Type B pancreatic cell (in vitro differentiated cells): ENCODE data around the gene CTNND2. TPM values are rescaled to one million over a fixed set of nuclear protein-coding genes. Genes with fewer than 3 reads are reported as not detected.

ENCODE experiments used
- DNase-seq: peaks from one replicate; pipeline ENCODE4 v3.0.0; 2021; ENCODE audit warnings: mixed read lengths; ENCODE audit not compliant: unreplicated experiment; ENCODE audit errors: extremely low spot score
- H3K27ac Mint-ChIP-seq: 2 replicates; pipeline ENCODE4 v1.8.0; 2021; ENCODE audit warnings: mild to moderate bottlenecking, mixed read lengths
- H3K27me3 Mint-ChIP-seq: 2 replicates; pipeline ENCODE4 v1.8.0; 2021; ENCODE audit warnings: mixed read lengths
- H3K36me3 Mint-ChIP-seq: 2 replicates; pipeline ENCODE4 v1.8.0; 2021; ENCODE audit warnings: mixed read lengths
- H3K4me1 Mint-ChIP-seq: one replicate; pipeline ENCODE4 v1.8.0; 2021; ENCODE audit warnings: mixed read lengths; ENCODE audit not compliant: unreplicated experiment
- H3K4me3 Mint-ChIP-seq: 2 replicates; pipeline ENCODE4 v1.8.0; 2021; ENCODE audit warnings: mild to moderate bottlenecking, mixed read lengths
- H3K9me3 Mint-ChIP-seq: 2 replicates; pipeline ENCODE4 v1.8.0; 2021; ENCODE audit warnings: mixed read lengths
- total RNA-seq: library from RNA; stranded (reverse); gene quantifications from 2 replicates; pipeline ENCODE4 v1.2.1, GENCODE V29; 2021; ENCODE audit warnings: low replicate concordance
- TF ChIP-seq, protein P1 (sequence below): fragments of 200-600 bp; sonication (generic); conservative IDR thresholded peaks from 2 replicates; pipeline ENCODE4 v1.5.0; 2021; ENCODE audit warnings: antibody characterized with exemption, mild to moderate bottlenecking

The CTNND2 gene
- total RNA-seq, 1 donor from 2014 or later: 49.5 TPM

DNA sequence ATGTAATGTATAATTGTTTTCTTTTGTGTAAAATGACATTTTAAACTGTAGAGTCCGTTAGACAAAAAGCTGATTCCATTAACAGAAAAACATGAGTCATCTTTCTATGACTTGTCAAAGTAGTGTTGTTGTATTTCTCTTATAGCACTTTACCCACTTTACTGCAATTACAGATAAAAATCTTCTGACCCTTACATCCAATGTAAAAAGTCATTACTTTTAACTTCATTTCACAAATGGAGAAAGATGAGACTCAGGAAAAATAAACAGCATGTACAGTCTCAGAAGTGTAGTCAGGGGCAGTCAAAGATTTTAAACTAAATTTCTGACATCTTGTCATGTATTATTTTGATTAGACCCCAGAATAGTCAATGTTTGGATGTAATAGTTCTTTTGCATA, 146.6 kb downstream of the CTNND2 start:
- Mint-ChIP-seq H3K27me3 (no peaks in the 10 kb centered on the region), H3K36me3 (no peaks in the 10 kb centered on the region), H3K9me3 (peaks cover under 1% of the 10 kb centered on the region), H3K4me3 (no peak overlapping the region), H3K27ac (no peak overlapping the region), H3K4me1 (no peaks in the 10 kb centered on the region)
- TF ChIP-seq, protein P1, sequence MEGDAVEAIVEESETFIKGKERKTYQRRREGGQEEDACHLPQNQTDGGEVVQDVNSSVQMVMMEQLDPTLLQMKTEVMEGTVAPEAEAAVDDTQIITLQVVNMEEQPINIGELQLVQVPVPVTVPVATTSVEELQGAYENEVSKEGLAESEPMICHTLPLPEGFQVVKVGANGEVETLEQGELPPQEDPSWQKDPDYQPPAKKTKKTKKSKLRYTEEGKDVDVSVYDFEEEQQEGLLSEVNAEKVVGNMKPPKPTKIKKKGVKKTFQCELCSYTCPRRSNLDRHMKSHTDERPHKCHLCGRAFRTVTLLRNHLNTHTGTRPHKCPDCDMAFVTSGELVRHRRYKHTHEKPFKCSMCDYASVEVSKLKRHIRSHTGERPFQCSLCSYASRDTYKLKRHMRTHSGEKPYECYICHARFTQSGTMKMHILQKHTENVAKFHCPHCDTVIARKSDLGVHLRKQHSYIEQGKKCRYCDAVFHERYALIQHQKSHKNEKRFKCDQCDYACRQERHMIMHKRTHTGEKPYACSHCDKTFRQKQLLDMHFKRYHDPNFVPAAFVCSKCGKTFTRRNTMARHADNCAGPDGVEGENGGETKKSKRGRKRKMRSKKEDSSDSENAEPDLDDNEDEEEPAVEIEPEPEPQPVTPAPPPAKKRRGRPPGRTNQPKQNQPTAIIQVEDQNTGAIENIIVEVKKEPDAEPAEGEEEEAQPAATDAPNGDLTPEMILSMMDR: no peak
- no peak for DNase-seq

DNA sequence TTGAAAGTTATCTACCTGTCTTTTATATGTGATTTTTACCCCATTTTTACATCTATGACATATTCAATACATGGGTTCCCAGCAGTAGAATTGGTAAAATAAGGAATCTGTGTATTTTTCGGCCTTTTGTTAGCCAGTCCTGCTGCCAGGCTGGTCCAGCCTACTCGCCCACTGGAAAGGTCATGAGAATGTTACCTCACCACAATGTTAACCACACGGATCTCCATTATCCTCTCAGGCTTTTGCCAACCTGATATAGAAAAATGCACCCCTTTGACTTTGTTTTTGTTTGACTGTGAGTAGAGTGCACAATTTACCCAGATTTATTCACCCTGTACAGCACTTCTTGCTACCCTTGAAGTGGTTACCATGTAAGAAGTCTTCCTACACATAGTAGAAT, 167.2 kb downstream of the CTNND2 start:
- no peak overlapping the region for H3K4me3 Mint-ChIP-seq
- H3K36me3 Mint-ChIP-seq: no peaks in the 10 kb centered on the region
- DNase-seq: no peak

DNA sequence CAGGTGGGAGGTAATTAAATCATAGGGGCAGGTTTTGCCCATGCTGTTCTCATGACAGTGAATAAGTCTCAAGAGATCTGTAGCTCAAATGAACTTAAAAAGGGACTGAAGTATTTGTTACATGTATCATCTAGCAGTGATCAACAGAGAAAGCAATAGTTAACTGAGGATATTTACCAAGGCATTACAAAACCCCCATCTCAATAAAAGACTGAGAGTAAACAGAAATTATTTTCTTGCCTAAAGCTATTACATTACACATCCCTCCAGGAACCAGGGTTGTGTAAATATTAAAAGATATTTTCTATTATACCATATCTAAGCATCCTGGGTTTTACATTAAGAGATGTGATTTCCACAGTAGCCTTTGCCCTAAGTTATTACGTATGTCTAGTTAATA, 169.9 kb downstream of the CTNND2 start:
- peaks cover 3% of the 10 kb centered on the region for H3K27me3 Mint-ChIP-seq
- H3K36me3 Mint-ChIP-seq: peaks cover 3% of the 10 kb centered on the region
- no peak overlapping the region for H3K4me3 Mint-ChIP-seq
- TF ChIP-seq, protein P1: no peak
- no peaks in the 10 kb centered on the region for H3K4me1 Mint-ChIP-seq
- DNase-seq: no peak
- H3K9me3 Mint-ChIP-seq: no peaks in the 10 kb centered on the region
- no peak overlapping the region for H3K27ac Mint-ChIP-seq

More for the DNA sequence above, 167.2 kb downstream of the CTNND2 start:
- H3K27me3 Mint-ChIP-seq: no peaks in the 10 kb centered on the region
- H3K9me3 Mint-ChIP-seq: no peaks in the 10 kb centered on the region
- TF ChIP-seq, protein P1: no peak
- H3K27ac Mint-ChIP-seq: no peak overlapping the region
- no peaks in the 10 kb centered on the region for H3K4me1 Mint-ChIP-seq

DNA sequence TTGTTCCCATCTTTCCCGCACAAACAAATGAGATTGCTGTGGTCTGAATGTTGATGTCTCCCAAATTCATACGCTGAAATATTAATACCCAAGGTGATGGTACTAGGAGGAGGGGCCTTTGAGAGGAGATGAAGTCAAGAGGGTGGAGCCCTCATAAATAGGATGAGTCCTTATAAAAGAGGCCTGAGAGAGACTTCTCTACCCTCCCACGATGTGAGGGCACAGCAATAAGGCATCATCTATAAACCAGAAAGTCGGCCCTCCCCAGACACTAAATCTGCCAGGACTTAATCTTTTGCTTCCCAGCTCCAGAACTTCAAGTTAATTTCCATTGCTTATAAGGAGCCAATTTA, 170.4 kb downstream of the CTNND2 start:
- Mint-ChIP-seq H3K27ac (no peak overlapping the region), H3K27me3 (peaks cover 3% of the 10 kb centered on the region), H3K4me1 (no peaks in the 10 kb centered on the region), H3K9me3 (no peaks in the 10 kb centered on the region), H3K4me3 (no peak overlapping the region), H3K36me3 (peaks cover 3% of the 10 kb centered on the region)
- TF ChIP-seq, protein P1: no peak
- no peak for DNase-seq

DNA sequence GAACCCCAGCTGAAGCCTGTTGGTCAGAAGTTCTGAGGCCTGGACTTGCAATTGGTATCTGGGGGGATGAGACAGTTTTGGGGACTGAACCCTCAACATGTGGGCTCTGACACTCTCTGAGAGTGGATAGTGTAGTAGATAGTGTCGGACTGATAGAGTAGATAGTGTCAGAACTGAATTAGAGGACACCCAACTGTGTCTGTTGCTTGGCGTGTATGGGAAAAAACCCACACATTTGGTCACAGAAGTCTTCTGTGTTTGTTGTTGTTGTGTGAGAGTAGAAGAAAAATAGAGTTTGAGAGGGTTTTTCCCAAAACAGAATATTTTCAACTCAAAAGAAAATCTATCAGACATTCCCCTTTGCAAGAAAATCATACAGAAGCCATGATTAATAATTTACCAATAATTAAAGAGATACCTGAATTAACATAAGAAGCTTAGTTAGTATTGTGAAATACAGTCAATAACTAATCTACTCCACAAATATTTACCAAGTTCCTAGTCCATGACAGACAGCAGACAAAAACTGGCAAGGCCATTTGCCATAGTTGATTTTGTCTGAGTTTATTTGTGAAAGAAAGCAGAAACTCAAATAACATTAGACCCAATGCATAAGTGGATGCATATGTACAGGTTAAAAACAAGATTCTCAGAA, 170.9 kb downstream of the CTNND2 start:
- Mint-ChIP-seq H3K27me3 (peaks cover 3% of the 10 kb centered on the region), H3K27ac (no peak overlapping the region), H3K9me3 (no peaks in the 10 kb centered on the region), H3K4me1 (no peaks in the 10 kb centered on the region), H3K36me3 (peaks cover 3% of the 10 kb centered on the region), H3K4me3 (no peak overlapping the region)
- DNase-seq: no peak
- TF ChIP-seq, protein P1: no peak
